Endothelial cell of hepatic sinusoid (primary cell): Measurements from ENCODE around the gene CDH13.

ENCODE experiments used
- in situ Hi-C: cut with HindIII; loops from 2 replicates; pipeline ENCODE4 v1.10.0; 2017; ENCODE audit warnings: low sequenced_read_pairs

CDH13 gene

DNA sequence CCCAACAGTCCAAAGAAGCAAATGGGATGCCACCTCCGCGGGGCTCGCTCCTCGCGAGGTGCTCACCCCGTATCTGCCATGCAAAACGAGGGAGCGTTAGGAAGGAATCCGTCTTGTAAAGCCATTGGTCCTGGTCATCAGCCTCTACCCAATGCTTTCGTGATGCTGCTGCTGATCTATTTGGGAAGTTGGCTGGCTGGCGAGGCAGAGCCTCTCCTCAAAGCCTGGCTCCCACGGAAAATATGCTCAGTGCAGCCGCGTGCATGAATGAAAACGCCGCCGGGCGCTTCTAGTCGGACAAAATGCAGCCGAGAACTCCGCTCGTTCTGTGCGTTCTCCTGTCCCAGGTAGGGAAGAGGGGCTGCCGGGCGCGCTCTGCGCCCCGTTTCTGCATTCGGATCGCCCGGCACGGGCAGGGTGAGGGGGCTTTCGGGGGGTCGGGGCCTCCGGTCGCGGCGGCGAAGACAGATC is at the start of gene CDH13:
TSS of gene CDH13 (plus strand) at position 179 of the 471 bp plus-strand sequence.
- in situ Hi-C loops = no loop called here

DNA sequence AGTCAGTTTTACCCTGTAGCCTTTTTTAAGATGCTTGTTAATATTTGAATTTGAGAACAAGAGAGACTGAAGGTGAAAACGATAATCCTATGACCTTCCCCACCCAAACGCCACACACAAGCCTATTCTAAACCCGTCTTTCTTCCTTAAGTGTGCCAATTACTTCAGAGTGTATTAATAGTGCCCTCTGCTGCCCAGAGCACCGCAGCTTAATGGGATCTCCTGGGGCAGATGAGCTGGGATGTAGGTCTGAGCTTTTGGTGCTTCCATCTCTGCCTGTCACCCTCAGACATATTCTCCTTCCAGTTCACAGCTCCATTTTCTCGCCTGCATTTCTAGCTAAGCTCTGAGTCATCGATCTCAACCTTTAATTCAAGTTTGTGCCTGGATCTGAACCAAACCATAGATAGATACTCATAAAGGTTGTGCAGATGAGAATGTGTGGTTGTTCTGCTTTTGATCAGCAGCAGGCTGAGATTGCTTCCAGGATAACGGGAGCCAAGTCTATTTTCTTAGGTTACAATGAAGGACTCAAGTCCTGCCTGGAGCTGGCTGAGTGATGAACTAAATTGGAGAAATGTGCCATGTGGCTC is 46.4 kb upstream of the CDH13 start:
- in situ Hi-C loops = no loop called here

DNA sequence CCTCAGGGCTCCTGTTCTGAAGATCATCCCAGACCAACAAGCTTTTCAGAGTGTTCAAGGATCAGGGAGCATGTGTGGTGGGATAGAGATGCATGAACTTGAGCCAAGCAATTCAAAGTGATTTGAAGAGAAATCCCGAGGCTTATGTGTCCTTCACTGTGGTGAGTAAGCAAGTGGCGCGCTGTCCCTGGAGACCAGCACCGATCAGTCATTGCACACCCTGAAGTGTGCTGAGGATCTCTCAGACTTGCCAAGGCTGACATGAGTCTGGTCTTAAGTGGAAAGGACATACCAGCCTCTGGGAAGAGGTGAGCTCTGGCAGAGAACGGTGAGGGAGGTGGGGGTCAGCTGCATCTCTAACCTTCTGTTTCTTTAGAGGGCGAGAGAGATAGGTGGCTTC is 43.8 kb upstream of the CDH13 start:
- in situ Hi-C loops = no loop called here

DNA sequence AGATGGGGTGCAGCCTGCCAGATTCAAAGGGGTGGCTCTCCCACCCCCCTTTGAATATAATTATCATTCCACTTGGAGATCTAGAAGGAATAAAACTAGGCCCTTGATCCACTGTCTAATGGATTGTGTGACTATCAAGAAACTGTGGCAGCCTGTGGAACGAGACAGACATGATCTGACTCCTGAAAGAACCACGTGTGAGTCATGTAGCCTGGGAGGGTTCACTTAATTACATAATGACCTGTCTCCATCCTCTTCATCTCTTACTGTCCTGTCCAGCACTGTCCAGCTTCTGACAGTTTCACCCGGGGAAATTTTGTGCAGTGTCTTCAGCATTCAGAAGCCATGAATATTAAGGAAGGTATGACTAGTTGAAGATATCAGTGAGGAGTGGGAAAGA is 43.3 kb upstream of the CDH13 start:
- in situ Hi-C loops = no loop called here

DNA sequence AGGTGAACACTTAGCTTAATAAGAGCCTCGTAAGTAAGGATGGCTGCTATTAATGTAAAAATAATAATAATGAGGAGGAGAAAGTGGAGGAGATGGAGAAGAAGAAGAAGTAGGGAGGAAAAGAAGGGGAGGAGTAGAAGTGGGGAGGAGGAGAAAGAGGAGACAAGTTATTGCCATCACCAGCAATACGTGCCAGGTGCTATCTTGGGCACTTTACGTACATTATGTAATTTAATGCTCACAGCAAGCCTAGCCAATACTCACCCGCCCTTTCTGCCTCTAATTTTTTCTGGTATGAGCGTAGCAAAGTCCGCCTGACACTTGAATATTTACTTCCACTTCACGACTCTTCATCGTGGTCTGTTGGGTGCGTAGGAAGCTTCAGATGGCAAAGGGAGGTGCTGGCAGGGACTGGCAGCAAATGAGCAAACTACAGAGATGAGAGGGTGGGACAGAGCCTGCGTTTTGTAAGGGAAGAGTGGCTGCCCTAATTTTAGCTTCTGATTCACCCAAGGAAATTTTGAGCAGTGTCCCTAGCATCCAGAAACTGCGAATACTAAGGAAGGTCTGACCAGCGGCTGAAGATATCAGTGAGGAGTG is 42.1 kb upstream of the CDH13 start:
- in situ Hi-C loops = no loop called here

DNA sequence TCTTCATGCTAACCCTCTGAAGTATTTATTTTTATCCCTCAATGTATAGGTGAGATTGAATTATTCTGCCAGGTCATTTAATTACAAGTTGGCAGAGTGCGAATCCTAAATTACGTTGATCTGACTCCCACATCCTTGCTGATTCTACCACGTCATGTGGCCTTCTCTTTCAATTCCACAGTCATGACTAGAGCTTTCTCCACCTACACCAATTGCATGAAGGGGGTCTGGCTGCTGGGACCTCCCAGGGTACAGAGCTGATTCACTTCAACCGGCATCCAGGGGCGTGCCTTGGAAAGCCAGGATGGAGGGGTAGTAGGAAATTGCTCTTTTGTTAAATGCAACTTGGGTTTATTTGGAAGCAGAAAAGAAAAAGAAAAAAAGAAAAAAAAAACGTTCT is 41.1 kb upstream of the CDH13 start:
- in situ Hi-C loops = no loop called here

DNA sequence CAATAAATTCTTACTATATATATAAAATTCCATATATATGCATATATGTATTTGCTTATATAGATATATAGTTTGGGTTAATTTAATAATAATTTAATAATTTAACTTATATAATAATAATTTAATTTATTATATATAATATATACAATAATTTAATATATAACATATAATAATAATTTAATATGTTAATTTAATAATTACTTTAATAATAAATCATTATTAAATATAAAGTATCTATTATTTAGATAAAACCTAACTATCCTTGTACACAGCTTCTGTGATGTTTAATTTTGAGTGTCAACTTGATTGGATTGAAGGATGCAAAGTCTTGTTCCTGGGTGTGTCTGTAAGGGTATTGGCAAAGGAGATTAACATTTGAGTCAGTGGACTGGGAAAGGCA is 40.6 kb upstream of the CDH13 start:
- in situ Hi-C loops = no loop called here

DNA sequence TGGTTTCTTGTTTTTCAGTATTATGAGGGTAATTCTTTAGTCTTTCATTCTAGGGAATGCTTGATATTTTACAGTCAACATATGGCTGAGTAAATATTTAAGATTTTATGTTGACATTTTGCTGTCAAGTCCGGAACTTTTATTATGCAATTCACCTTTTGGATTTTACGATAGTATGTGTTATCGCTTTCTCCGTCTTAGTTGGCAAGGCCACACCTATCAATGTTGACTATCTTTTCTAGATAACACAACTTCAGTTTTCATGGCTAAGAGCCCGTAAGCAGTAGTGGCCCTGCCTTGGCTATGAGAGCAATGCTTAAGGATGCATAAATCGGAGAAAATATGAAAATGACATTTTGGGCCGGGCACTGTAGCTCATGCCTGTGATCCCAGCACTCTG is 39.5 kb upstream of the CDH13 start:
- in situ Hi-C loops = no loop called here

DNA sequence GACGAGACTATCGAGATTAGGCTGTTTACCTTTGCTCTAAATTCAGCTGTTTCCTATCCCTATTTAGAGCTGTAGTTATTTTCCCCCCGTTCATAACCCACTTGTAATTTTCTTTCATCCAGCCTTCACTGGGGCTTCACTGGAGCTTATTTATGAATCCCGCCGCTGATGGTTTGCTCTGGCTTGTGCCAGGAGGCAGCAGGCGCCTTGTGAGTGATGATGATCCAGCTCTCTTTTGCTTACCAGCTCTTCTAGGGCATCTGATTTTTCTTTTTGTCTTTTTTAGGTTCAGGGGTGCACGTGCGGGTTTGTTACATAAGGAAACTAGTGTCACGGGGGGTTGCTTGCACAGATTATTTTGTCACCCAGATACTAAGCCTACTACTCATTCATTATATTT is 37.4 kb upstream of the CDH13 start:
- in situ Hi-C loops = no loop called here

DNA sequence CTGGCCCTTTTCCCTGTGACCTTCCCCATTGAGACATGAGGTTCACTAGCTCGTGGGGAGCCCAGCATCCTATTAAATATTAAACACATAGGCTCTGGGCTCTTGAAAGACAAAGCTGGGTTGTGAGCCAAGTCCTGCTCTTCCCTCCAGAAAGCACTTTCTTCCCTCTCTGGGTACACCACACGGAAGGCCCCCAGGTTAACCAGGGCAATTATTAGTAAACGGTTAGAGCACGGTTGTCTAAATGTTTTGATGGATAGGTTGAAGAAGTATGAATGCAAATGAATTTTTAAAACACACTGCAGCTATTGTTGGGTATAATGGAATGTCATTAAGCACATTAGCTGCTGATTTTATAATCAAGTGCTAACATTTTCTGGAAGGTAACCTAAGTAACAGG is 32.7 kb upstream of the CDH13 start:
- in situ Hi-C loops = no loop called here

DNA sequence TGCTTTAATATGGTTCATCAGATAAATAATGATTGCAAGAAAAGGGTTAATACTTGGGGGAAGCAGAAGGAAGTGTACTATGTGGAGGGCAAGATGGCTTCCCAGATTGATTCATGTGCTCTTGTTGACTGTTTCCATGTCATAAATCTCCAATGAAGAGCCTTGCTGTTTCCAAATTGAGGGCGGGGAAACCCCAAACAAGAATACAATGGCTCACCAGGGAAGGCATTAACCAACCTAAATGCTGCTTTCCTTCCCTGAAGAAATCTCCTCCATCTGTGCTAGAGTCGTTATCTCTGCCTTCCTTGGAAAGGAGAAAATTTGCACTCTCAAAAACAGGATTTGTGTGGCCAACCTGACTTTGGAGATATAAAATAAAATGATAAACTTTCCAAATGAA is 28.0 kb upstream of the CDH13 start:
- in situ Hi-C loops = no loop called here

DNA sequence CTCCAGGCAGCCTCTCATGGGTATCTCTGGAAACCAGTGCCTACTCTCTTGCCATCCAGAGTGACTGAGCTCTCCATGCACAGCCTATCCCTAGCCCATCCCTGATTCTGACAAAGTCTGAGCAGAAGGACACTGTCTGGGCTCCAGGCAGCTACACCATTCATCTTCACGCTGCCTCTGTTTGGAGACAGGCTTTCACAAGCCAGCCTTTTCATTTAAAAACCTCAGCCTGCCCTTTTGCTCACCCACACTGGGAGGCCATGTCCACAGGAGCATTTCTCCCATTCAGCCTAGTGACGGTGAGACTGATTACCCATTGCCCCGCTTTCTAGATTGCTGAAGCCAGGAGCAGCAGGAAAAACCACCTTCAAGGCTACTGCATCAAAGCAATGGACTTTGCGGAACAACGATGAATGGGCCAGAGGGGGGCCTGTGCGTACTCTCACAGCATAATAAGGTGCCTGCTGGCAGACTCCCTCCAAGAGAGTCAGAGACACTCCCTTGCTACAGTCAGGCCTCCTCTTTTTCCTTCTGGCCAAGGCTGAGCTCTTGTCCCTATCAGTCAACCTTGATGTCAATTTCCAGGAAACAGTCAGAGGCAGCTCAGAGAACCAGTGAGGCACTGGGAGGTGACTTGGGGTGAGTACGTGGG is 24.7 kb upstream of the CDH13 start:
- in situ Hi-C loops = no loop called here

DNA sequence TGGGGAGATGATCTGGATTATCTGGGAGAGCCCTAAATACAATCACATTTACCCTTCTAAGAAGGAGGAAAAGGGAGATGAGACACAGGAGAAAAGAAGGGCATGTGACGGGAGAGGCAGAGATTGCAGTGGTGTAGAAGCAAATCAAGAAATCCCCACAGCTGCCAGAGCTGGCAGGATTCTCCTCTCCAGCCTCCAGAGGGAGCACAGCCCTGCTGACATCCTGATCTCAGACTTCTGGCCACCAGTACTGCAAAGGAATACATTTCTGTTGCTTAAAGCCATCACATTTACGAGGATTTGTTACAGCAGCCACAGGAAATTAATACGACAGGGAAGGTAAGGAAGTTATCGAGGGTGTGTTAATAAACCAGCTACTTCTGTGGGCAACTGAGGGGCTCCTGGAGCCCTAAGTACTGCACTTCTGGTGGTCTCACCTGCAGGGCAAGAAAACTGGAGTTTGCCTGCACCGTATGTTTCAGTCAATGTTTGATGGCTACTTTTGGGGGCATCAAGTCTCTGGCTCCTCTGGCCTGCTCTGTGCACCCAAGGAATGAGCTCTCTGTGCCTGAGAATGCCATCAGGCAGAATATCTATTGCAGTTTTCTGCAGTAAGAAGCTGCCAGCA is 22.9 kb upstream of the CDH13 start:
- in situ Hi-C loops = no loop called here

DNA sequence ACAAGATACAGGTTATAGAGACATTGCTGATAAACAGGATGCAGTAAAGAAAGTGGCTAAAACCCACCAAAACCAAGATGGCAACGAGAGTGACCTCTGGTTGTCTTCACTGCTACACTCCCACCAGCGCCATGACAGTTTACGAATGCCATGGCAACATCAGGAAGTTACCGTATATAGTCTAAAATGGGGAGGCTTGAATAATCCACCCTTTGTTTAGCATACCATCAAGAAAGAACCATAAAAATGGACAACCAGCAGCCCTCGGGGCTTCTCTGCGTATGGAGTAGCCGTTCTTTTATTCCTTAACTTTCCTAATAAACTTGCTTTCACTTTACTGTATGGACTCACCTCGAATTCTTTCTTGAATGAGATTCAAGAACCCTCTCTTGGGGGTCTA is 21.7 kb upstream of the CDH13 start:
- in situ Hi-C loops = no loop called here

DNA sequence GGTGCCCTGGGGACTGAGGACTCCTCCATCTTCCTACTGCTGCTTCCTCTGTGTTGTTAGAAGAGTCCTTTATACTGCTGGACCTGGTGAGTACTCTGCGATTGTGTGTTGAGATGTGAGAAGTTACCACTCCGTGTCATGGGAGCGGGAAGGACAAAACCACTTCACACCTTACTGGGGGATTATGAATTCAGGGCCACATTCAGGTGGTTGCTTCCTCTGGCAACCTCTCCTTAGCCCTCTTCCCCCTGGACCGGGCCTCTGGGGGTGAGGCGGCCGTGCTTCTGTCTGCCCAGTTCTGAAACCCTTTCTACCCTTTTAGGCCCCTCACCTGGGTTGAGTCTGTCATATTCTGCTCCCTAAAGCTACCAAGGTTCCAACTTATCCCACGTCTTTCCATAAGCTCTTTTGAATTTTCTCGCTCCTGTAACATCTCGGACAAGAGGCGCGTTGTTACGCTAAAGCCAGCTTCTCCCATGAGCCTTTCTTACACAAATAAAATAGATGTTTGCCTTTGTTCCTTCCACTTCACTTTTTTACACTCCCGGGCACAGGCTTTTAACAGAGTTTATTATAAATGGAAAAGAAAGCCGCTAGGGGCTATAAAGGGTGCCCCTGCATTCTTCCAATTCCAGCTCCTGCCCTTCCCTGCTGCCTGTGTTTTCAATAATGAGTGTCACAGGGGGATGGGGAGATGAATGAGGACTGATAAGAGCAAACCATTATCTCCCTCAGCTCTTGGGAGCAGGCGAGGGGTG is 20.7 kb upstream of the CDH13 start:
- in situ Hi-C loops = no loop called here

DNA sequence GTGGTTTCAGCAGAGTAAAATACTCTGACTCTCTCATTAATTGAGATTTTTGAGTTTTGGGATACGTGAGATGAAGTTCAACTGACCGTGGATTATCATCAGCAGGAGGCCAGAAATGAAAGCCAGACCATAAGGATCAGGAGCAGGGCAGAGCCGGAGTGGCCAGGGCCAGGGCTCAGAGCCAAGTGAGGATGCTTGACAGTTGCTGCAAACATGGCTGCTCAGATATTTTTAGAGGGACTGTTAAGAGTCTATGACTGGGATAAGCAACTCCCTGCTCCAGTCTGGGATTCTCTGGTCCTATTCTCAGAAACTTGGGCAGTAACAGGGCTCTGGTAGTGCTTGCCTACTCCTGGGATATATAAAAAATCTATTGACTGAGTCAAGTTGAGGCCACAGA is 17.6 kb upstream of the CDH13 start:
- in situ Hi-C loops = no loop called here

DNA sequence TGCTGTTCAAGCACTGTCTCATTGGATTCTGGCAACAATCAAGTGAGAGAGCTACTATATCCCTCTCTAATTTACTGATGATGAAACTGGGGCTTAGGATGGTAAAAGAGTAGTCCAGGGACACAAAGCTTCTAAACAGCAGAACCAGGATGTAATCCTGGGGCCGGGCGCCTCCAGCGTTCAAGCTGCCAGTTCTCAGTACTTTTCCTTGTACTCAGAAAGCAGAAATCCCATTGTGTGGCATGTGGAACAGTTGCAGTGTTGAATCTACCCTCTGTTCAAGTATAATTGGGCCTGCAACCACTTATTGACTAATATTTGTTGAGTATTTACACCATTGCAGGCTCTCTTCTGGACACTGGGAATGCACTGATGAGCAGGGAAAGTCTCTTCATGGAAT is 14.5 kb upstream of the CDH13 start:
- in situ Hi-C loops = no loop called here

DNA sequence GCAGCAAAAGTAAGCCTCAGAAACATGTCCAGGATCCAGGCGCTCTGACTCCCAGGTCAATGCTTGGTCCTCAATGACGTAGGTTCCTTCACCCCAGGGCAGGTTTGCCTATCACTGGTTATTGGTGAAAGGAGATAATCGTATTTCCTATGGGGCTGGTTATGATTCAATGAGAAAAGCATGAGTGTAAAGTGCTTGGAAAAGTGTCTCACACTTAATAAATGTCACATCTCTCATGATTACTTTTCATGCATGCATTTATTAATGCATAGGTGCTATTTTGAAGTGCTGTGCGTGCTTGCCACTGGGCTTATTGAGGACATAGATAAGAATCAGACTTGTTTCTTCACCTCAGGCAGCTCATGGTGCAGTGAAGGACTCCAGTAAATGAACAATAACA is 10.4 kb upstream of the CDH13 start:
- in situ Hi-C loops = no loop called here

DNA sequence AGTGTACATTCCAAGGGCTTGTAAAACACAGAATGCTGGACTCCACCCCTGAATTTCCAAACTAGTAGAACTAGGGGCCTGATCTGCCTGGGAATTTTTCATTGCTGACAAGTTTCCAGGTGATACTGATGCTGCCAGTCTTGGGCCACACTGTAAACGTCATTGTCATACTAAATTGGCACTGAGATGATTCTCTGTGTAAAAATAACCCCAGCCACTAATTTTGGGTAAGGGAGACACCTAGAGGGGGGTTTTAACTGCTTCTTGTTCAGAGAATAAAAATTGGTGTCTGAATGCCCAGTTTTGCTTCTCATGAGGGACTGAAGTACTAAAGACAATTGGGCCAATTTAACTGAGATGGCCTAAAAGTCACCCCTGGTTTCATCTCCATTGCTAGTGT is 5.0 kb upstream of the CDH13 start:
- in situ Hi-C loops = no loop called here

DNA sequence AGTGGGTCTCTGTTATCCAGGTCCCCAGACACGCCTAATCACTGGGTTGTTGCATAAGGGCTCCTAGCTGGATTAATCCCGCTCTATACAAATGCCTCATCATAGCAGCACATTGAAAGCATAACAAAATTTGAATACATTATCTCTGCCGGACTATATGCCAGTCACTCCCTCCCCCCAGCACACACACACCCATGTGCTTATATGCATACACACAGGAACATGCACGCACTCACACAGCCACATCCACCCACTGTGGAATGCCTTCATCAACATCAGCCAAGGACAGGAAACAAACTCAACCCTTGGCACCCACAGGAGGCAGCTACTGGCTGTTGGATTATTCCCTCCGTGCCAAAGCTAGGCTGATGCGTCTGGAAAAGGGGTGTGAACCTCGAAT is 3.5 kb upstream of the CDH13 start:
- in situ Hi-C loops = no loop called here
